DOHH2 (cell line): Measurements from ENCODE around the gene EXTL1.

Source experiments
- EZH2phosphoT487 ChIP-seq: fragments of 200-600 bp; sonication (generic); IDR thresholded peaks from 2 replicates; pipeline ENCODE4 v1.6.1; 2017; ENCODE audit warnings: borderline replicate concordance, mild to moderate bottlenecking, antibody characterized with exemption, low read length, moderate library complexity, mixed read lengths
- TF ChIP-seq, protein P1 (sequence below): fragments of 200-600 bp; sonication (generic); IDR thresholded peaks from one replicate; pipeline ENCODE4 v1.5.1; 2014; ENCODE audit warnings: antibody characterized with exemption, mild to moderate bottlenecking, low read depth, low read length; ENCODE audit not compliant: poor library complexity, severe bottlenecking

DNA sequence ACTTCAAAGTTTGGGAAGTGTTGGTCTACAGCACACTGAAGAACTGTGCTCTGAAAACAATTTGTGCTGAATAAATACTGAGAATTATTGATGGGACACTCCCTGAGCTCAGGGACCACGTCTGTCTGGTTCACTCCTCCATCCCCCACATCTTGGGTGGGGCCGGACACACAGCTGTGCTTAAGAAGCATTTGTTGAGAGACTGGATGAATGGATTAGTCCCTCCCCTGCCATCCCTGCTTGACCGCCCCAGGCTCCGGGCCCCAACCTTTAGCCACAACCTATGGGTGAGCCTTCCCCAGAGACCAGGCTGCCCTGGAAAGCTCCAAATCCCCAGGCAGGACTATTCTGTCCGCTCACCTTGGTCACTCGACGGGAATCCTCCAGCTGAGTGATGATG, 38.3 kb downstream of the EXTL1 start:
- TF ChIP-seq, protein P1, sequence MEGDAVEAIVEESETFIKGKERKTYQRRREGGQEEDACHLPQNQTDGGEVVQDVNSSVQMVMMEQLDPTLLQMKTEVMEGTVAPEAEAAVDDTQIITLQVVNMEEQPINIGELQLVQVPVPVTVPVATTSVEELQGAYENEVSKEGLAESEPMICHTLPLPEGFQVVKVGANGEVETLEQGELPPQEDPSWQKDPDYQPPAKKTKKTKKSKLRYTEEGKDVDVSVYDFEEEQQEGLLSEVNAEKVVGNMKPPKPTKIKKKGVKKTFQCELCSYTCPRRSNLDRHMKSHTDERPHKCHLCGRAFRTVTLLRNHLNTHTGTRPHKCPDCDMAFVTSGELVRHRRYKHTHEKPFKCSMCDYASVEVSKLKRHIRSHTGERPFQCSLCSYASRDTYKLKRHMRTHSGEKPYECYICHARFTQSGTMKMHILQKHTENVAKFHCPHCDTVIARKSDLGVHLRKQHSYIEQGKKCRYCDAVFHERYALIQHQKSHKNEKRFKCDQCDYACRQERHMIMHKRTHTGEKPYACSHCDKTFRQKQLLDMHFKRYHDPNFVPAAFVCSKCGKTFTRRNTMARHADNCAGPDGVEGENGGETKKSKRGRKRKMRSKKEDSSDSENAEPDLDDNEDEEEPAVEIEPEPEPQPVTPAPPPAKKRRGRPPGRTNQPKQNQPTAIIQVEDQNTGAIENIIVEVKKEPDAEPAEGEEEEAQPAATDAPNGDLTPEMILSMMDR: no peak
- no peak for TF ChIP-seq EZH2phosphoT487
